ENCODE results near the gene PLEKHH3. TPM values are rescaled to one million over a fixed set of nuclear protein-coding genes. Genes with fewer than 3 reads are reported as not detected.

PLEKHH3 gene
- total RNA-seq, 1 experiment from 2014 or later, result 21.4 TPM

DNA sequence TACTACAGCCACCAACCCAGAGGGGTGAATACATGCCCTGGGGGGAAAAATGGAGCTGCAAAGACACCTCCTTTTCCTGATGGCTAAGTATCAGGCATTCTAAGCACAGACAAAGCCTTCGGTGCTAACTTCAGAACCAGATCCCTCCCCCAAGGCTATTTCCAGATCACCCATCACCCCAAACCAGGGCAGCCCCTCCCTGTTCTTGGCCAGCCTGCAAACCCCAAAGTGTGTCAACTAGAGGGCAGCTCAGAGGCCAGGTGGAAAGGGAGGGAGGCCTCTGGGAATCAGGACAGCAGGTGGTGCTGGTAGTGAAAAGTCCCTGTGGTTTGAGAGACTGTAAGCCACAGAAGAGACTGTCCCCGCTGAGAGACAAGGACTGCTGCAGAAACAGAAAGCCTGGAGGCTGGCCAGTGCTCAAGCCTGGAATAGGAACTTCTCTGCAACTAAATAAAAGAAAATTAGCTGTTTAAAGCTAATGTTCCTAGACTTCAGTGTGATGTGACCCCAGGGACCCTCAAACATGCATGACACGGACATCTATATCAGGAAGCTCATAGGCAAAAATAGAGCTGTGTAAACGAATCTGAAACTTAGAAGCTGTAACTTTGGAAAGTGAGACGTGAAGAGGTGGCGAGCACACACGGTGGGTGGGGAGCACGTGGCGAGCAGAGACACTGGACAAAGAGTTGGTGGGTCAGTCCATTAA is 58.2 kb downstream of the PLEKHH3 start:
- no peaks in the 10 kb centered on the region for H3K79me2 ChIP-seq (ENCODE audit: insufficient read depth, low read length)
- WGBS (ENCODE audit: extremely low coverage, insufficient read length, low lambda C conversion rate), result no CpG with 5 or more reads among the region's 9 CpGs

More for the DNA sequence above, 58.2 kb downstream of the PLEKHH3 start:
- no peak overlapping the region for H2BK120ac ChIP-seq (ENCODE audit: low read depth, low read length, poor library complexity, severe bottlenecking)
- H2BK15ac ChIP-seq (ENCODE audit: low read depth, low read length), result no peak overlapping the region
- H3K9me3 ChIP-seq (ENCODE audit: control insufficient read depth, low read depth, low read length), result no peaks in the 10 kb centered on the region
- H2AFZ ChIP-seq (ENCODE audit: low read length), result no peak overlapping the region
- H3K27ac ChIP-seq (ENCODE audit: insufficient read length, low read depth, low read length), result no peak overlapping the region
- H3K4ac ChIP-seq (ENCODE audit: low read depth, low read length), result no peak overlapping the region
- H3K9ac ChIP-seq (ENCODE audit: extremely low read depth, insufficient read length, low read length), result no peak overlapping the region
- no peak overlapping the region for H2BK5ac ChIP-seq (ENCODE audit: insufficient read length, low read length)
- peaks cover 12 to 15% of the 10 kb centered on the region in 2 experiments for H3K4me1 Mint-ChIP-seq
- peaks cover 19 to 25% (median 24%) of the 10 kb centered on the region in 3 experiments for H3K36me3 Mint-ChIP-seq (ENCODE audit: insufficient read depth in 1 of 3, low read depth in 3 of 3)
- no peak overlapping the region for H3K56ac ChIP-seq (ENCODE audit: insufficient read length, low read depth, low read length)
- no peak overlapping the region for H4K91ac ChIP-seq (ENCODE audit: insufficient read length, low read depth, low read length)
- no peak overlapping the region for H2BK20ac ChIP-seq (ENCODE audit: low read depth, low read length, poor library complexity, severe bottlenecking)
- H4K8ac ChIP-seq (replicated peaks; ENCODE audit: insufficient read length, low read depth, low read length), result no peak overlapping the region
- H3K79me1 ChIP-seq (ENCODE audit: insufficient read depth, low read depth, low read length, poor library complexity, severe bottlenecking), result no peaks in the 10 kb centered on the region
- TF ChIP-seq, protein P1, sequence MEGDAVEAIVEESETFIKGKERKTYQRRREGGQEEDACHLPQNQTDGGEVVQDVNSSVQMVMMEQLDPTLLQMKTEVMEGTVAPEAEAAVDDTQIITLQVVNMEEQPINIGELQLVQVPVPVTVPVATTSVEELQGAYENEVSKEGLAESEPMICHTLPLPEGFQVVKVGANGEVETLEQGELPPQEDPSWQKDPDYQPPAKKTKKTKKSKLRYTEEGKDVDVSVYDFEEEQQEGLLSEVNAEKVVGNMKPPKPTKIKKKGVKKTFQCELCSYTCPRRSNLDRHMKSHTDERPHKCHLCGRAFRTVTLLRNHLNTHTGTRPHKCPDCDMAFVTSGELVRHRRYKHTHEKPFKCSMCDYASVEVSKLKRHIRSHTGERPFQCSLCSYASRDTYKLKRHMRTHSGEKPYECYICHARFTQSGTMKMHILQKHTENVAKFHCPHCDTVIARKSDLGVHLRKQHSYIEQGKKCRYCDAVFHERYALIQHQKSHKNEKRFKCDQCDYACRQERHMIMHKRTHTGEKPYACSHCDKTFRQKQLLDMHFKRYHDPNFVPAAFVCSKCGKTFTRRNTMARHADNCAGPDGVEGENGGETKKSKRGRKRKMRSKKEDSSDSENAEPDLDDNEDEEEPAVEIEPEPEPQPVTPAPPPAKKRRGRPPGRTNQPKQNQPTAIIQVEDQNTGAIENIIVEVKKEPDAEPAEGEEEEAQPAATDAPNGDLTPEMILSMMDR (conservative IDR thresholded peaks at IDR 0.05), result peak; percentile 56; the same call in 2 of the 3 replicates
- no peak overlapping the region for H2AK5ac ChIP-seq (ENCODE audit: insufficient read length, low read length)
- DNase-seq, result peak; percentile 91
- no peak overlapping the region for H3T11ph ChIP-seq (ENCODE audit: low read length)
- no peaks in the 10 kb centered on the region for H3K23me2 ChIP-seq (ENCODE audit: insufficient read length, low read depth, low read length, poor library complexity, severe bottlenecking)
- no peak overlapping the region for H3K14ac ChIP-seq (ENCODE audit: insufficient read depth, low read length)
- H3K4me1 ChIP-seq (ENCODE audit: insufficient read depth, low read length), result no peaks in the 10 kb centered on the region; the same call in 1 of the 2 replicates
- H3K9me3 Mint-ChIP-seq, result no peaks in the 10 kb centered on the region
- H3K4me3 Mint-ChIP-seq, result peak overlapping the region in 1 of 2 experiments; percentile 5; a peak in 1 of 5 replicates
- peaks cover 2% of the 10 kb centered on the region; the same call in 1 of the 2 replicates for H3K27me3 Mint-ChIP-seq (ENCODE audit: low read depth)
- no peak overlapping the region for H3K23ac ChIP-seq (ENCODE audit: insufficient read length, low read depth, low read length)
- no peak overlapping the region for H3K4me2 ChIP-seq (ENCODE audit: insufficient read depth, insufficient read length, low read length)
- H3K18ac ChIP-seq (ENCODE audit: insufficient read length, low read depth, low read length), result no peak overlapping the region
- H3K27me3 ChIP-seq (ENCODE audit: insufficient read depth, low read length), result no peaks in the 10 kb centered on the region
- no peak overlapping the region for H2BK12ac ChIP-seq (ENCODE audit: insufficient read length, low read depth, low read length)
- peak overlapping the region in 1 of 3 experiments; percentile 91; a peak in 1 of 7 replicates for H3K27ac Mint-ChIP-seq
- no peaks in the 10 kb centered on the region for H4K20me1 ChIP-seq (ENCODE audit: control insufficient read depth, insufficient read depth, insufficient read length)
- no peak overlapping the region for H4K5ac ChIP-seq (ENCODE audit: insufficient read length, low read depth, low read length)
